GM19324 (cell line): ENCODE measurements around the gene PRLR.

Experiments
- ATAC-seq: cut with Tn5 transposase; IDR thresholded peaks from one replicate; pipeline ENCODE4 v1.9.1; 2021; ENCODE audit warnings: mild to moderate bottlenecking, moderate library complexity; ENCODE audit not compliant: unreplicated experiment, low FRiP score

The PRLR gene

DNA sequence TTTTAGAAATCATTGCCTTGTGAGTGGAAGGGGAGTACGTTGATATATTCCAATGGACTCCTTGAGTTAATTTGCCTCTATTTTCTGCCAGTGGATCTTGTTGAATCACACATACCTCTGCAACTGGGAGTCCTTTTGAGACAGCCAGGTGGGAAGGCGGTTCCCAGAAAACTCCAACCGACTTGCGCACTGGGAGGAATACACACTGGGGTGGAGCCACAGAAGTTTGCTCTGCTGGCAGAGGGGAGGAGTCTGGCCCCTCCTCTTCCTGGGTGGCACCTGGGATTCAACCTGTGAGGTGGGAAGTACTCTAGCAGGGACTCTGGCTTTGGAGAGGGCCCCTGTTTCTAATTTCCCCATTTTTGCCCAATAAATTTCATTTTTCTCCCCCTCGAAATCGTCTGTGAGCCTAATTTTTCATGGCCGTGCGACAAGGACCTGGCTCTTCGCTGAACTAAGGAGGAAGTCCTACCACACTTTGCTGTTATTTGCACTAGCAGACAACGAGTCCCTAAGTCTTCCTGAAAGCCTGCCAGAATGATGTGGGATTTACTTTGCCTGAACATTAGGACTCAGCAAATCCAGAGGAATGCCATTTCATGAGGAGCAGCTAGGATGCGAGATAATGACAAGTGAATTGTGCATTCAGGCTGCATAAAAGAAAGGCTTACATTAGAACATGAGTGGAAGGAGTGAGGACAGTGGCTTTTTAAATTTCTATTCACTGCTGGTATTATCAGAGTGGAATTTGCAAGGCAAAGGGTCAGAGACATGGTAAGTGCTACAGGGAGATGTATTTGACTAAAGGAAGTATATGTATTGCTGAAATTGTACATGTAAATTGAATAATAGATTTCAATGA is 67.2 kb downstream of the PRLR start:
- no peak for ATAC-seq

DNA sequence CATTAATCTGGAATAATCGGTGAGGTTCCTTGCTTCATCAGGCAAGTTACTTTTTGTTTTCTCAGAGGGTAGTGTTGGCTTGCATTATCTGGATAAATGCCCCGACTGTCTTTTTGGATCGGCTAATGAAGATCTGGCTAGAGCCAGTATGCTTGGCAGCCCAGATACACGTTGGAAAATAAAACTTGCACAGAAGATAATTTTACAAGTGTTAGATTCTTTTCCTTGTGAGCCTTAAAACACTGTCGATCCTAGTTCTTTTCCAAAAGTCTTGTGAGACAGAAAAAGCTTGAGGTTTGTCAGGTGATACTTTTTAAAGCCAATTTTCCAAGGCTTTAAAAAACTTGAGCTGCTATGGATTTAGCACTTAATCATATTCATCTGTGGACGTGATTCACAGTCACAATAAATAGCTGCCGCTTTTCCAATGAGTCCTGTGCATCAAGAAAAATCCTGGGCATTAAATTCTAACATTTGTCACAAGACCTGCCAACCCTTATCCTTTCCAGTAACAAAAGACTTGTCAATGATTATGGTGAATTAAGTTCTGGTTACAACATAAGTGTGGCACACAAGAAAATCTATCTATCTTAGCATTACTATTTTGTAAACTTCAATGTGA is 68.5 kb downstream of the PRLR start:
- no peak for ATAC-seq

DNA sequence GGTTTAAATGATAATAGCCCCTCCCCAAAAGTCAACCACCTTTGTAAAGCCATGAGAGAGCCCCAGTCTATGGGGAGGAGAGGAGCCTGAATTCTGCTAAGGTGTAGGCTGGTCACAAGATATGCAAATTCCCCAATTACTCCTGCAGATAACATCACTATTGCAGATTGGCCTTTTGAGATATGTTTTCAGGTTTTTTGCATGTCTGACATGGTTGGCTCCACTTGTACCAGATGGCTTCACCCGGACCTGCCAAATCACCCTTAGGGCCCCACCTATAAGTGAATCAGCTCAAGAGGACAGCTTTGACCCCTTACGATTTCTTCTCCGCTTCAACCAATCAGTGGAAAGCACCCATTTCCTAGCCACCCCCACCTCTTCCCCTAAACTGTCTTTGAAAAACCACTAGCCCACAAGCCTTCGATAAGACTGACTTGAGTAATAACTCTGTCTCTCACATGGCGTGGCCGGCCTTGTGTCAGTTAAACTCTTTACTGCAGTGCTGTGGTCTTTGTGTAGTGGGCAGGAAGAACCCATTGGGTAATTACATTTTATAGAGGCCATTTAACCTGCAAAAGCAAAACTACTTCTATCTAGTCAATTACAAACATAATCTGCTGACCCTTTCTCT is 69.7 kb downstream of the PRLR start:
- ATAC-seq: no peak

DNA sequence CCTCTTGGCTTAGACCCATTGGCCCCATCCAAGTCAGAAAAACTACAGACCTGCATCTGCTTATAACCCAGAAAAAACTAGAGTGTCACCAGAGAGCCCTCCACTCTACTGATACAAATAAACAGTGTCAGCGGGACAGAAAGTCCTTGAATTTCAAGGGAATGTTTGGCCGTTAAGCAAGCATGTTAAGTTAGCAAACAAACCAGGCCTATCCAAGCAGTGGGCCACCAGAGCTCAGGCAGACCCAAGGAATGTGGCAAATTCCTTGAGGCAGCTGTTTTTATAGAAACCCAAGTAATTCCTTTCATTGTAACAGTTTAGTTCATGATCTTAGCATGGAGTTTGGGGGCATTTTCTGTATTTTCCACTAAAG is 70.9 kb downstream of the PRLR start:
- no peak for ATAC-seq

DNA sequence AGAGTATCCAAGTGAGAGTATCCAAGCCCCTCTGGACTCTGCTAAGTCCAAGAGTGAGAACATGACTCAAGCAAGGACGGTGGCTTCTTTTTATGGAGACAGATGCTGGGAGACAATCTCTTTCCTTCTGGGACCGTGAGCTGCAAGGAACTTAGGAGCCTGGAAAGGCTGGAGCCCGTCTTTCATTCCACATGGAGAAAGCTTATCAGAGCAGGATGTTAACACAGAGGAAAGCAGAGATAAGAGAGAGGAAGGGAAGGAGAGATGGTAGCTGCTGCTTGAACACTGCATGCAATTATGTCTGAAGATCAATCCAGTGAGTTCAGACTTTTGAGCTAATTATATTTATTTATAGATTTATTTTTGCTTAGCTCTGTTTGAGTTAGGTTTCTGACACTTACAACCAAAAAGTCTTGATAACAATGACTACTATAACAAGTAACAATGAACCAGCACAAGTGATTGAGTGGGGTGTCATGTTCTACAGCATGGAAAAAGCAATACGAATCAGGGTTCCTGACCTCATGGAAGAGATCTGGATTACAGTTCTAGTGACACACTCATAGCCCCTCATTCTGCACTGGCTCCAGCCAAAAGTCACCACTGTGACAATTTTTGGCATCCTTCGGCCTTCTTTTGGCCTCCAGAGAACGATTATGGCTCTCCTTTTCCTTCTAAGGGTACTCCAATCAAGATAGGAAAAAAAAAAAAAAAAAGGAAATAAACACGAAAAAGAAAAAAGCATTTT is 71.5 kb downstream of the PRLR start:
- ATAC-seq: no peak

DNA sequence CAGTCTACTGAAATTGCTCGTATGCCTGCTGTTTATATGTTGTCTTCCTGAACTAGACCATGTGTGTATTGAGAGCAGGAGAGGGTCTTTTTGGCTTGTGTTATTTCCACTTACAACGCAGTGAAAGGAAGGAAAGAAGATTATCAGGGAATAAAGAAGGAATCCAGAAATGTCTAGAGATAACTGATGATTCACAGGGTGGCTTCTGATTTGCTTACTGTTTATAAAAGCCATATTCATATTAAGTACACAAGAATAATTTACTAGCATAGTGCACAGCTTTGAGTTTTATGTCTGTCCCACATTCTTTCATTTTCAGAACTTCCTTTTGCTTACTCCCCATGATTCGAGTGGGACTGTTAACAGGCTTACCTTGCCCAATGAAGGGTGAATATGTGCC is 72.1 kb downstream of the PRLR start:
- no peak for ATAC-seq

DNA sequence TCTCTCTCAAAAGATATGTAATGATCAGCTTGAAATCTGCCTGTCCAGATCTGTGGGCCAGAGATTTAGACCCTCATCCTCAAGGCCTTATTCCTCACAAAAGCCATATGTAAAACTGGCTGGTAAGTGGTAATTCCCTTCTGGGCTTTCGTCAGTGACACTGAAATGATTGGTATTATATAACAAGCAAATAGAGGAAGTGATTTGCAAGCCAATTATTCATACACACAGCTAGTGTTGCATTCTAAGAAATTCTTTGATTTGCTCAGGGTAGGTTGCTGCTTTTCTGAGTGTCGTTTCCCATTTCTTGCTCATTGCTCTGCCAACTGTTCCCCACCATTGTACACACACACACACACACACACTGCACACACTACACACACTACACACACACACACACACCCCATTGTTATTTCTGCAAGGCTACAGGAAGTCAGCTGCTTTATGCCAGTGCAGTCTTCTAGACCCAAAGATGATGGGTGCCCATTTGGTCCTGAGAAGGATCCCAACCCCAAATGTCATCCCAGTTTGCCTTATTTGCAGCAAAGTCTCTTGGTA is 76.8 kb downstream of the PRLR start:
- no peak for ATAC-seq

DNA sequence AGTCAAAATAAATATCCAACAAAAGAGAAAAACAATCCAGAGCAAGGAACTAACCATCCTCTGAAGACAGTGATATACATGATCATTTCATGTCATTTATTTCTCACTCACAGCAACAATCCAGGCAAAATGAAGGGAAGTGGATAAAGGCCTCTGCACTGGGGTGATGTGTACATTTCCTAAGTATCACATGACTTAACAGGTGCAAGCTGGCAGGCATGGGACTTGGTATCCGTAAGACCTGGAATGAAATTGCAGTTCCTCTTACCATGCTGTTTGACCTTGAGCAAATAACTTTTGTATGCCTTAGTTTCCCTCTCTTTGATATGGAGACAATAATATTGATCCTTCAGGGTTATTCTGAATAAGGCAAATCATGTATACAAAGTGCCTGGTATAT is 77.6 kb downstream of the PRLR start:
- ATAC-seq: no peak

DNA sequence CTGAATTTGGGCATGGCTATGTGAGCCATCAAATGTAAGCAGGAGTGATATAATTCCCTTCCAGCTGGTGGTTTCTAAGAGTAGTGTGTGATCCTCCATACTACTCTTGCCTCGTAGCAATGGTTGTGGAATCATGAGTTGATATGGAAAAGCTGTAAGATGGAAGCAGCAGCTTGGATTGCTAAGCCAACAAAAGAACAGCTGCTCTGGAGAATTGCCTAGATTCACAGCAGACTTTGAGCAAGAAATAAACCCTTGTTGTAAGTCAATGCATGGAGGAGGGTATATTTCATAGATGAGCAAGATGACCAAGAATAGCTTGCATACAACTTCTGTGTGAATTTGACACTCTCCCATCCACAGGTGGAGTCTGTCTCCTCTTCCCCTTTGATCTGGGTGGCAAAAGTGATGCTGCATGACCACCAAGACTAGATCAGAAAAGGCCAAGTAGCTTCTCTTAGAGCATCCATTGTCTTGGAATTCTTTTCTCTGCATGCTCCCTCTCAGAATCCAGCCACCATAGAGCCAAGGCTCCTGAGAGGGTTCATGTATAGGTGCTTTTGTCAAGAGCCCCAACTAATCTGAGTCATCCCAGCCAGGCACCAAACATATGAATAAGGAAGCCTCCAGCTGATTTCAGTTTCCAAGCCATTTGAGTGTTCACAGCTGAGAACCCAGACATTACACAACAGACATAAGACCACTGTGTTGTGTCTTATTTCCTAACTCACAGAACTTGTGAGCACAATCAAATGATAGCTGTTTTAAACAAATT is 79.0 kb downstream of the PRLR start:
- no peak for ATAC-seq

DNA sequence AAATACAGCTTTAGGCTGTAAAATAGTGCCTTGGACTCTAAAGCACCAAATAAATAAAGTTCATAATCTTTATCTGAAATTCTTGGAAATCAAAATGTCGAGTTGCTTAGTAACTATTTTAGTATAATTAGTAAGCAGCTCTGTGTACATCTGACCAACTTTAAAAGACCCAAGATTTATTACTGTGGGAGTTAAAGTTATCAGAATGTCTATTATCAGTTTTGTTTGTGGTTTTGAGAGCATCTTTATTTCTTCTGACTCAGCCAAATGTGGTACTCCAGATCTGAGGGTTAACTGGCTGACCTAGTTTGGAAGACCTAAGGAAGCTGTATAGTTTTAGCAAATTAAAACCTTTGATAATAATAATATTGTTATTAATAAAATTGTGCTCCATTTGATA is 81.2 kb downstream of the PRLR start:
- no peak for ATAC-seq

DNA sequence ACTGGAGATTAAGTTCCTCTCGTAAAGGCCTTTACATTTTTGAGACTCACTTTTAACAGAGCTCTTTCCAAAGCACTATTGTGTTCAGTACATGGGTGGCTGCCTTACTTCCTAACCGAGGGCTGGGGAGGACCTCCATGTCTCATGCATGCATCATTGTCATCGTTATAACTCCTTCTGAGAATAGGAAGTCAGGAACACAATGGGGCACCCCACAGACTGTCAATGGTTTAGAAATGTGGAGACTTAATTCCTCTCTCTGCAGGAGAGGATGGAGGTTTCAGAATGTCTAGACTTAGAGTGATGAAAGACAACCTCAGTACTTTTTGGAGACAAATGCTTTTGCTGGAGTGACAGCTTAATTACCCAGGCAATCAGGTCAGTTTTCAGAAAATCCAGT is 83.9 kb downstream of the PRLR start:
- ATAC-seq: no peak

DNA sequence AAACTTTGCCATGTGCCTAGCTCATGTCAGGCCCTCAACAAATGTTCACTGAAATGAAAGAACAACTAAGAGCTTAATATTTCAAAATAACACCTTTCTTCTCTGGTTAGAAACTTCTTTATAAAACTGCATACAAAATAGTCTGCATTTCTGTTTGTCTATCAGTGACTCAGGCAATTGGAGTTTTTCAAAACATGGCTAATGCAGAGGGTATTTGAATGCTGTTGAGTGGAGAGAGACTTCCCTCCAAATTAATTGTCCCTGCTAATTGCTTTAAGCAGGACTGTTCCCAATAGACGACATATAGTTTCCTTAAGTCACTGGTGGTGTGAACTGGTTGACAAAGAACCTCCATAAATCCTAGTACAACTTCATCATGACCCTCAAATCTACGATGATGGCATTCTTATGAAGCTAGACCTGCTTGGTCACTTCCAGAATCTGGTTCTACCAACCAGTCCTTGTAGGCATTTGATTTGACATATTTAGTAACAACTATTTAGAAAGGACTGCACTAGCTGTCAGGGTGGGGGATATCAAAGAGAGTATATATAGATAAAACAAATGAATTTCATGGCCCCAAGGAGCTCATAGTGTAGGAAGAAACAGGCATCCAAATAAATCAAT is 84.5 kb downstream of the PRLR start:
- ATAC-seq: no peak

DNA sequence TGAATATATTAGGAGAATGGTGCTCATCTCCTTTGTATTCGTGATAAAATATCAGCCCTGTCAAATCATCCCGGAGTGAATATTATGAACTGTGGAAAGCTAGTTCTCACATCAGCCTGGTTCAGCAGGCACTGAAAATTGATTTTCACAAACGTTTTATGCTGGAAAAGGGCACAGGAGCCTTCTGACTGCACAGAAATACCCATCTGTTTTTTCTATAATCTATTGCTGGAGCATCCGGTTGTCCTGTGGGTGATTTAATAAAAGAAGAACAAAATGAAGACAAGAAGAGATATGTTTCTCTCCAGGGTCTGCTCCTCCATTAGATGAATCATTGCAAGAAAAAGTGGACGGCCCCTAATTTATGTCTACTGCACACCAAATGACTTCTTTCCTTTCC is 85.3 kb downstream of the PRLR start:
- ATAC-seq: no peak

DNA sequence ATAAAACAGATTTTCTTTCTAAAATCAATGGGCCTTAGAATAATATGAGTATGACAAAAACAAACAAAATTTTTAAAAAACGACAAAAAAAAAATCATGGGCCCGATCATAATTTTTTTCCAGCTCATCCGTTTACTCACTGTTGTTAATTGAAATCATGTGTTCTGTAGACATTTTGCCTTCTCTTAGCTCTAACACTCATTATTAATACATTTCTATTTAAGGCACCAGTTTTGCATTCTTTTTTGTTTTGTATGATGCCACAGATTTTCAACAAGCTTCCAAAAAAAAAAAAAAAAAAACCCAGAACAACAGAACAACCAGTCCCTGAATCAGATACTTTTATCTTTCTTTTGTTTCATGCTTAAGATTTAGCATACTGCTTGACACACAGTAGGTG is 86.4 kb downstream of the PRLR start:
- ATAC-seq: no peak

DNA sequence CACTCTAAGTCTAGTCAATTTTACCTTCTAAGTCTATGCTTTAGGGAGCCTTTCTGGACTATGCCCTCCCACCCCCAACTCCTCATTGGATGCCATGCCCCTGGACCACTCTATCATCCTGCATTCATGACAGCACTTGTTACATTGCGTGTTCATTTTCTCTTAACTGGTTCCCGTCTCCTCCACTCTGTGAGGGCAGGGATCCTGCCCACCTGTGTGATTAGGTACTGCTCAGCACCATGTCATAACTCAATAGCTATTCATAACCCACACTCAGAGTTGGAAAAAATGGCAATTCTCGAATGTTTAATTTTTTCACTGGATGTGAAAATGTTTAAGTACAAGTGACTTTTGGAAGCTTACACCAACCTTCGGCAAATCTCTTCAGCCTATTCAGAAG is 88.5 kb downstream of the PRLR start:
- no peak for ATAC-seq

DNA sequence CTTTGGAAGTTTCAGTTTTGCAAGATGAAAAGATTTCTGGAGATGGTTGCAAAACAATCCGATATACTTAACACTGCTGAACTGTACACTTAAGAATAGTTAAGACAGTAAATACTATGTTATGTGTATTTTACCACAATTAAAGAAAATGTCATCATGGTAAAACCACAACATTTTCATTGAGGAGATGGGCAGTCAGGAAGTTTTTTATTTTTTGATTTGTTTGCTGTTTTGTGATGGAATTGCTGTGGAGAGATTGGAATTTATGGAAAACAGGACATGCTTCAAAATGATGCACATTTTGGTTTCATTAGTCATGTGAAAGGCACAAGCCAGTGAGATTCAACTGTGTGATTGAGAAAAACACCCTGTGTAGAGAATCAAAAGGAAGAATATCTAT is 92.1 kb downstream of the PRLR start:
- no peak for ATAC-seq

DNA sequence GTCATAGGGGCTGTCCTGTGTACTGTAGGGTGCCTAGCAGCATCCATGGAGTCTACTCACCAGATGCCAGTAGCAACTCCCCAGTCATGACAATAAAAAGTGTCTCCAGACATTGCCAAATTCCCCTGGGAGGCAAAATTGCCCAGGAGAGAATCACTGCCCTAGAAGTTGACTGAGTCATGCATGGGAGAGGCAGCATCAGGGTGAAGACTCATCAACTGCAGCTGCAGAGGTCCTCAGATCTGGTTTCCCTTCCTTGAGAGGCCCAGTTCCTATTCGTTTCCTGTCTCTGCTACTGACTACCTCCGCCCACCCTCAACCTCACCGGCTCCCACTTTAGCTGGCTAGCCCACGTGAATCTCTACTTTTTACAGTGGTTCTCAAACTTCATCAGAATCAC is 93.9 kb downstream of the PRLR start:
- ATAC-seq: no peak

DNA sequence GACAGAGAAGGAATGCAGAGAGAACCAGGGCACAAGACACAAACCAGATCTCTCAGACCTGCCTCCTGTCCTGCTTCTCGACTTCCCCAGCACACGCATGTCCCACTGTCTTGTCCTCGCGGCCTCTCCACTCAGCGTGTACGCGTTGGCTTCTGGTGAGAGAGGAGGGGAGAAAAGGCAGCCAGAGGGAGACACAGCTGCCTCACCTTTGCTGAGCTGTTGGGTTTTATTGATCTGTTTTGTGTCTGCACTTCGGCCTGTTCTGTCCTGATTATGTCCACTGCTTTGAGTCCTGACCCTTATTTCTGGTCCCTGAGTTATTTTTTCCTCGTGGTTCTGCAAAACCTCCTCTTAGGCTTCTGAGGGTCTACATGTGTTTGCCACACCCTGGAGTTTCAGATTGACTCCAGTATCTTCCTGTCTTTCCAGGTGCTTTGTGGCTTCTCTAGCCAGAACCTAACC is 95.0 kb downstream of the PRLR start:
- no peak for ATAC-seq

DNA sequence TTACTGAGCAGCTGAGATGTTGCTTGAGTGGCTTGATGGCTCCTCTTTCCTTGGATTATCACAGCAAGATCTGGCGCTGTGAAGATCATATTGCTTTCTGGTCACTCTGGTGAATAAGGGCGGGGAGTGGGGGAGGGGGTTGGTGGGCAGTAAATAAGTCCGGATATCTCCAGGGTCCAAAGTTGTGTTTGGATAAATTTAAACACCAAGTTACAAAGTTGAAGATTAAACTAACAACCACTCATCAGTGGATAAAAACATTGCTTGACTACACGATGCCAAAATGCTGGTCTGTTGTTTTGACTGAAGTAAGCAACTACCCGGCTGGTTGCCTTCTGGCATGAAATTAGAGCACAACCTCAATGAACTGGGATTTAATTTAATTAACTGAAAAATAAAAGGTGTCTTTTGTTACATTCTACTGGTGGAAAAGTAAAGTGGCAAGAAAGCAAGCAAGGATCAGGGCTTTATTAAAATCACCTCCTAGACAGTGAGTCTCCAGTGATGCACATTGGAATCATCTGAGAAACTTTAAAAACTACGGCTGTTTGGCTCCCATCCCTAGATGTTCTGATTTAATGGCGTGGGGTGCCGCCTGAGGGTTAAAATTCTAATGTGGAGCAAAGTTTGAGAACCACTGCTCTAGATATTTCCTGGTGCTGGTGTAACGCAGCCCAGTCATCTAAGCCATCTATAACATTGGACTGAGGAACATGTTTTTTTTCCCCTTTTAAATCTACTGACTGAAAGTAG is 95.8 kb downstream of the PRLR start:
- no peak for ATAC-seq
